H1 (cell line): ENCODE data around the gene ZNF550. TPM values are rescaled to one million over a fixed set of nuclear protein-coding genes. Genes with fewer than 3 reads are reported as not detected.

Experiments used
- CTCF ChIA-PET: fragments of 300-600 bp; sonication (Branson Sonifier 250); formaldehyde crosslinking; loops from one replicate; lab custom pipeline; 2021; ENCODE audit not compliant: partially characterized antibody; lab: Charles Lee
- POLR2A ChIA-PET: fragments of 300-600 bp; sonication (Branson Sonifier 250); formaldehyde crosslinking; loops from one replicate; lab custom pipeline; 2021; ENCODE audit warnings: inconsistent platforms; ENCODE audit not compliant: partially characterized antibody; lab: Charles Lee
- DNase-seq, 2 experiments: peaks; one replicate each; pipeline versions ENCODE4 v3.0.0 to v3.0.0-alpha.2; 2010 to 2022; ENCODE audit warnings: low spot score in 2 of 2, low read depth in 1 of 2, mixed read lengths in 1 of 2
- FAIRE-seq: peaks from 2 replicates; lab custom pipeline; 2011; peaks lifted over from hg19 to GRCh38; lab: Jason Lieb, UNC
- H2AFZ ChIP-seq: 2 replicates; pipeline ENCODE4 v1.8.1; 2012; ENCODE audit warnings: low read length, inconsistent platforms
- H2AK5ac ChIP-seq: 2 replicates; pipeline ENCODE4 v1.6.1; 2013; ENCODE audit warnings: low read depth, low read length
- H2BK120ac ChIP-seq: replicated peaks from 2 replicates; pipeline ENCODE3; 2013; ENCODE audit warnings: low read depth, low read length, inconsistent platforms
- H2BK12ac ChIP-seq: 2 replicates; pipeline ENCODE4 v1.6.1; 2013; ENCODE audit warnings: low read depth, low read length
- H2BK15ac ChIP-seq: 2 replicates; pipeline ENCODE4 v1.6.1; 2013; ENCODE audit warnings: low read length
- H2BK20ac ChIP-seq: 2 replicates; pipeline ENCODE4 v1.6.1; 2013; ENCODE audit warnings: low read length
- H2BK5ac ChIP-seq: 2 replicates; pipeline ENCODE4 v1.6.1; 2013; ENCODE audit warnings: low read depth, low read length
- H3K14ac ChIP-seq: 2 replicates; pipeline ENCODE4 v1.6.1; 2013; ENCODE audit warnings: inconsistent platforms; ENCODE audit not compliant: insufficient read length
- H3K18ac ChIP-seq: 2 replicates; pipeline ENCODE4 v1.6.1; 2013; ENCODE audit warnings: low read length; ENCODE audit errors: extremely low read depth
- H3K23ac ChIP-seq: 2 replicates; pipeline ENCODE4 v1.6.1; 2013; ENCODE audit warnings: inconsistent platforms; ENCODE audit not compliant: insufficient read length
- H3K23me2 ChIP-seq: 2 replicates; pipeline ENCODE4 v1.6.1; 2013; ENCODE audit warnings: low read depth, low read length
- H3K27ac ChIP-seq: 2 replicates; pipeline ENCODE4 v1.6.1; 2011; ENCODE audit warnings: low read depth, low read length, inconsistent platforms
- H3K27me3 ChIP-seq, 4 experiments: replicated peaks in 1 of 4; 1 replicate in 1 of 4; 2 replicates in 3 of 4; pipeline versions ENCODE4 v1.6.1 to v1.8.1; 2011 to 2013; ENCODE audit warnings: low read length in 3 of 4, mild to moderate bottlenecking in 3 of 4, inconsistent platforms in 2 of 4, mixed read lengths in 2 of 4, moderate library complexity in 1 of 4; ENCODE audit not compliant: control insufficient read depth in 3 of 4, insufficient read depth in 3 of 4; ENCODE audit errors: extremely low read depth in 1 of 4
- H3K36me3 ChIP-seq, 4 experiments: 2 replicates each; pipeline versions ENCODE4 v1.6.1 to v1.8.1; 2011 to 2013; ENCODE audit warnings: mild to moderate bottlenecking in 4 of 4, low read length in 3 of 4, moderate library complexity in 2 of 4, control low read depth in 1 of 4, inconsistent platforms in 1 of 4; ENCODE audit not compliant: insufficient read depth in 4 of 4, control insufficient read depth in 2 of 4
- H3K4ac ChIP-seq: replicated peaks from 2 replicates; pipeline ENCODE3; 2013; ENCODE audit warnings: low read length, low read depth, mixed read lengths, inconsistent platforms; ENCODE audit not compliant: insufficient read length
- H3K4me1 ChIP-seq, 4 experiments: replicated peaks in 1 of 4; 1 replicate in 1 of 4; 2 replicates in 3 of 4; pipeline versions ENCODE4 v1.6.1 to v1.8.1; 2011 to 2013; ENCODE audit warnings: low read length in 3 of 4, inconsistent platforms in 2 of 4, mixed read lengths in 1 of 4; ENCODE audit not compliant: insufficient read depth in 4 of 4, control insufficient read depth in 3 of 4
- H3K4me2 ChIP-seq, 2 experiments: 2 replicates each; pipeline versions ENCODE4 v1.6.1 to v1.8.1; 2011 to 2013; ENCODE audit warnings: low read depth in 2 of 2, low read length in 2 of 2, control low read depth in 1 of 2, inconsistent platforms in 1 of 2, mild to moderate bottlenecking in 1 of 2; ENCODE audit not compliant: insufficient read depth in 1 of 2
- H3K4me3 ChIP-seq, 4 experiments: fragments of 200-600, 300-600 bp in 1 of 4; sonication (generic), shearing (Covaris generic), sonication (Bioruptor Twin) in 1 of 4; 2 replicates each; pipeline versions ENCODE4 v1.5.1 to v1.8.1; 2011 to 2016; ENCODE audit warnings: low read length in 4 of 4, low read depth in 3 of 4, control low read depth in 2 of 4, inconsistent platforms in 2 of 4, mild to moderate bottlenecking in 2 of 4, mixed read lengths in 1 of 4, moderate library complexity in 1 of 4; ENCODE audit not compliant: insufficient read depth in 2 of 4; ENCODE audit errors: extremely low read depth in 1 of 4
- H3K56ac ChIP-seq: replicated peaks from 2 replicates; pipeline ENCODE3; 2013; ENCODE audit warnings: low read depth, mild to moderate bottlenecking, mixed read lengths, low read length, inconsistent platforms; ENCODE audit not compliant: insufficient read length
- H3K79me1 ChIP-seq: 2 replicates; pipeline ENCODE4 v1.6.1; 2013; ENCODE audit warnings: low read depth, low read length, control low read depth
- H3K79me2 ChIP-seq, 2 experiments: 2 replicates each; pipeline versions ENCODE4 v1.6.1 to v1.8.1; 2012 to 2013; ENCODE audit warnings: low read length in 2 of 2, mild to moderate bottlenecking in 2 of 2, inconsistent platforms in 1 of 2; ENCODE audit not compliant: insufficient read depth in 2 of 2, control insufficient read depth in 1 of 2
- H3K9ac ChIP-seq, 4 experiments: replicated peaks in 1 of 4; 1 replicate in 1 of 4; 2 replicates in 3 of 4; pipeline versions ENCODE4 v1.6.1 to v1.8.1; 2011 to 2013; ENCODE audit warnings: low read depth in 3 of 4, low read length in 3 of 4, control low read depth in 2 of 4, mild to moderate bottlenecking in 2 of 4, moderate library complexity in 2 of 4, inconsistent platforms in 1 of 4; ENCODE audit errors: extremely low read depth in 1 of 4
- H3K9me3 ChIP-seq, 2 experiments: 2 replicates each; pipeline versions ENCODE4 v1.6.1 to v1.8.1; 2012 to 2013; ENCODE audit warnings: mild to moderate bottlenecking in 2 of 2, moderate library complexity in 2 of 2, control low read depth in 1 of 2, inconsistent platforms in 1 of 2, low read depth in 1 of 2, low read length in 1 of 2, mixed read lengths in 1 of 2; ENCODE audit not compliant: insufficient read depth in 2 of 2
- H4K20me1 ChIP-seq, 2 experiments: replicated peaks in 1 of 2; 2 replicates each; pipeline versions ENCODE3 to v1.8.1; 2011 to 2013; ENCODE audit warnings: inconsistent platforms in 2 of 2, low read length in 2 of 2, mild to moderate bottlenecking in 1 of 2; ENCODE audit not compliant: insufficient read depth in 2 of 2, control insufficient read depth in 1 of 2
- H4K5ac ChIP-seq: 2 replicates; pipeline ENCODE4 v1.6.1; 2013; ENCODE audit warnings: low read length, low read depth, mixed read lengths, inconsistent platforms; ENCODE audit not compliant: insufficient read length
- H4K8ac ChIP-seq: 2 replicates; pipeline ENCODE4 v1.8.0; 2013; ENCODE audit warnings: mild to moderate bottlenecking, moderate library complexity, low read length, inconsistent platforms; ENCODE audit not compliant: insufficient read depth; ENCODE audit errors: extremely low read depth
- H4K91ac ChIP-seq: replicated peaks from 2 replicates; pipeline ENCODE3; 2013; ENCODE audit warnings: low read length, mixed read lengths, inconsistent platforms; ENCODE audit not compliant: insufficient read length
- KDM4A ChIP-seq: IDR thresholded peaks from one replicate; pipeline ENCODE4 v1.7.1; 2012; ENCODE audit warnings: low read depth, mild to moderate bottlenecking, moderate library complexity, low read length, inconsistent platforms; ENCODE audit not compliant: severe bottlenecking
- ZNF274 ChIP-seq: IDR thresholded peaks from 2 replicates; pipeline ENCODE4 v1.7.0; 2012; ENCODE audit warnings: low read length, borderline replicate concordance; ENCODE audit errors: extremely low read depth
- WGBS, 2 experiments: shearing (Covaris generic) in 1 of 2; methylation state at CpG; one replicate each; pipeline versions ENCODE4 v1.1.6 to v1.1.7; 2013 to 2015; ENCODE audit warnings: low lambda C conversion rate in 2 of 2, mixed read lengths in 2 of 2, inconsistent platforms in 1 of 2, low coverage in 1 of 2, missing lambda C conversion rate in 1 of 2; ENCODE audit not compliant: insufficient replicate concordance in 2 of 2, insufficient coverage in 1 of 2, insufficient read length in 1 of 2; ENCODE audit errors: extremely low coverage in 1 of 2, missing lambda C conversion rate in 1 of 2; 5-methylcytosine and 5-hydroxymethylcytosine counted together
- polyA plus RNA-seq, 7 experiments: library from polyadenylated mRNA; depleted of rRNA in 3 of 7; stranded (reverse) in 5 of 7; unstranded in 2 of 7; fragments of >200 nt in 5 of 7; fragments of 200-250 nt in 2 of 7; gene quantifications; 1 replicate in 5 of 7; 2 replicates in 1 of 7; 4 replicates in 1 of 7; pipeline versions ENCODE4 v1.2.1 to v1.2.3, GENCODE V29; 2011 to 2013; ENCODE audit warnings: missing spikeins in 2 of 7, mixed read lengths in 2 of 7
- total RNA-seq: library from RNA; stranded (reverse); fragmentation: NEBNext Ultra II Directional; extraction: Animal tissue kit (Norgen Biotek cat#: 25700); gene quantifications from 2 replicates; pipeline ENCODE4 v1.2.1, GENCODE V29; 2021

Gene ZNF550
- total and polyA plus RNA-seq, 2 of the 8 experiments (the other 6 are each of a cell fraction or from before 2014, with no cell fraction given) = 4.5 to 10.7 TPM

- 0 out of 8 replicates have a peak overlapping the region, but pooled peaks of 1 of the 4 experiments have one; percentile 0 for H3K4me3 ChIP-seq
- no peak overlapping the region for H3K56ac ChIP-seq
- H2BK20ac ChIP-seq = no peak overlapping the region
- H4K91ac ChIP-seq = no peak overlapping the region
- H3K27ac ChIP-seq = no peak overlapping the region
- H2BK12ac ChIP-seq = no peak overlapping the region
- POLR2A ChIA-PET = no interaction called here
- H4K8ac ChIP-seq = no peak overlapping the region
- DNase-seq = no peak
- no peak overlapping the region for H2BK120ac ChIP-seq
- H3K4ac ChIP-seq = no peak overlapping the region
- peaks cover 2% of the 10 kb centered on the region; the same call in 1 of the 2 replicates for H3K79me1 ChIP-seq
- no peaks in the 10 kb centered on the region for H3K4me1 ChIP-seq
- TF ChIP-seq KDM4A (no peak), ZNF274 (peak; percentile 58; the same call in 1 of the 2 replicates)
- no peak overlapping the region for H3K23ac ChIP-seq
- peaks cover 56 to 70% of the 10 kb centered on the region in 2 experiments for H3K9me3 ChIP-seq
- H3K14ac ChIP-seq = no peak overlapping the region
- H3K18ac ChIP-seq = no peak overlapping the region
- no peak overlapping the region for H3K4me2 ChIP-seq
- H2BK5ac ChIP-seq = no peak overlapping the region
- H2AFZ ChIP-seq = no peak overlapping the region
- H3K23me2 ChIP-seq = no peaks in the 10 kb centered on the region
- no peaks in the 10 kb centered on the region for H4K20me1 ChIP-seq
- no peaks in the 10 kb centered on the region for H3K27me3 ChIP-seq
- no peak overlapping the region for H3K9ac ChIP-seq
- H2BK15ac ChIP-seq = no peak overlapping the region
- CTCF ChIA-PET = no interaction called here
- no peak overlapping the region for H4K5ac ChIP-seq
- H3K79me2 ChIP-seq = peaks cover 0 to 8% of the 10 kb centered on the region in 2 experiments; a peak in 1 of 4 replicates
- peaks cover 15 to 87% (median 57%) of the 10 kb centered on the region in 4 experiments for H3K36me3 ChIP-seq
- no peak overlapping the region for H2AK5ac ChIP-seq
- WGBS, 2 experiments = 99% methylated on average over 7 of the region's 7 CpGs; no CpG with 5 or more reads in 1 of the 2 experiments
- no peak for FAIRE-seq
These were observed 21.6 kb downstream of the ZNF550 start for GRCh38 chr19:57537953-57538547.
